CD4-positive, alpha-beta memory T cell (primary cell): ENCODE results near the gene CPZ. TPM values are rescaled to one million over a fixed set of nuclear protein-coding genes. Genes with fewer than 3 reads are reported as not detected.
A peak's percentile ranks its signal among the peaks of the same experiment; 100 is the strongest.

Source experiments
- CTCF ChIA-PET: fragments of 350-600 bp; sonication (Branson Sonifier 250); formaldehyde crosslinking; loops from one replicate; lab custom pipeline; 2021; ENCODE audit warnings: inconsistent platforms; ENCODE audit not compliant: partially characterized antibody; lab: Charles Lee
- POLR2A ChIA-PET: fragments of 350-600 bp; sonication (Branson Sonifier 250); formaldehyde crosslinking; loops from one replicate; lab custom pipeline; 2021; ENCODE audit not compliant: partially characterized antibody; lab: Charles Lee
- DNase-seq, 5 donors: peaks; one replicate each; pipeline versions ENCODE4 v3.0.0 to v3.0.0-alpha.2; 2020 to 2022; ENCODE audit warnings: mixed read lengths in 1 of 5
- H3K27ac ChIP-seq: one replicate; pipeline ENCODE4 v1.7.0; 2013; ENCODE audit warnings: low read depth, low read length
- H3K27me3 ChIP-seq: 2 replicates; pipeline ENCODE4 v1.7.0; 2013; ENCODE audit warnings: mild to moderate bottlenecking, low read length, moderate library complexity; ENCODE audit not compliant: insufficient read depth
- H3K36me3 ChIP-seq: 2 replicates; pipeline ENCODE4 v1.7.0; 2013; ENCODE audit warnings: mild to moderate bottlenecking, low read length, moderate library complexity; ENCODE audit not compliant: insufficient read depth
- H3K4me1 ChIP-seq: 2 replicates; pipeline ENCODE4 v1.7.0; 2013; ENCODE audit warnings: mild to moderate bottlenecking, low read length, moderate library complexity; ENCODE audit not compliant: insufficient read depth
- H3K4me3 ChIP-seq, 2 donors: one replicate each; pipeline ENCODE4 v1.7.0; 2013; ENCODE audit warnings: low read length in 2 of 2, mild to moderate bottlenecking in 1 of 2
- H3K9me3 ChIP-seq, 2 donors: one replicate each; pipeline ENCODE4 v1.7.0; 2013; ENCODE audit warnings: low read length in 2 of 2, control low read depth in 1 of 2; ENCODE audit not compliant: control insufficient read depth in 1 of 2
- H3K27ac Mint-ChIP-seq, 7 donors: one replicate each; pipeline ENCODE4 v1.8.0; 2020 to 2021; ENCODE audit warnings: mixed read lengths in 7 of 7, mild to moderate bottlenecking in 6 of 7, inconsistent platforms in 3 of 7, moderate library complexity in 3 of 7
- H3K27me3 Mint-ChIP-seq, 2 donors: one replicate each; pipeline ENCODE4 v1.8.0; 2020 to 2021; ENCODE audit warnings: mixed read lengths in 2 of 2
- H3K36me3 Mint-ChIP-seq, 2 donors: one replicate each; pipeline ENCODE4 v1.8.0; 2020 to 2021; ENCODE audit warnings: mixed read lengths in 2 of 2, inconsistent platforms in 1 of 2, mild to moderate bottlenecking in 1 of 2
- H3K4me1 Mint-ChIP-seq, 4 donors: one replicate each; pipeline ENCODE4 v1.8.0; 2020 to 2021; ENCODE audit warnings: mixed read lengths in 4 of 4, mild to moderate bottlenecking in 1 of 4
- H3K4me3 Mint-ChIP-seq, 8 donors: one replicate each; pipeline ENCODE4 v1.8.0; 2020 to 2021; ENCODE audit warnings: mixed read lengths in 8 of 8, mild to moderate bottlenecking in 7 of 8, moderate library complexity in 6 of 8, inconsistent platforms in 3 of 8
- H3K9me3 Mint-ChIP-seq, 8 donors: one replicate each; pipeline ENCODE4 v1.8.0; 2020 to 2021; ENCODE audit warnings: mixed read lengths in 8 of 8, mild to moderate bottlenecking in 5 of 8, inconsistent platforms in 3 of 8, moderate library complexity in 1 of 8
- intact Hi-C: fragments of 100-400 bp; cut with micrococcal nuclease; formaldehyde crosslinking; loops from one replicate; pipeline ENCODE4 v1.15.1; 2023
- polyA plus RNA-seq, 2 donors: library from polyadenylated mRNA; unstranded; fragments of 300-500 nt; fragmentation: Illumina TruSeq; gene quantifications; one replicate each; pipeline ENCODE4 v1.2.3, GENCODE V29; 2021
- total RNA-seq, 2 experiments: library from RNA; stranded (reverse); gene quantifications; one replicate each; pipeline ENCODE4 v1.2.3, GENCODE V29; 2021

CPZ gene
- total and polyA plus RNA-seq, 4 experiments from 2014 or later = not detected

- DNase-seq = no peak
- Mint-ChIP-seq H3K27ac (peak overlapping the region in 1 of 7 donors; percentile 2), H3K4me3 (no peak overlapping the region), H3K9me3 (no peaks in the 10 kb centered on the region), H3K36me3 (no peaks in the 10 kb centered on the region), H3K4me1 (no peaks in the 10 kb centered on the region), H3K27me3 (peaks cover 0 to 6% of the 10 kb centered on the region in 2 donors)
- intact Hi-C loops = no loop called here
- ChIA-PET POLR2A (no interaction called here), CTCF (no interaction called here)
- Histone ChIP-seq H3K27ac (no peak overlapping the region), H3K36me3 (no peaks in the 10 kb centered on the region), H3K9me3 (no peaks in the 10 kb centered on the region), H3K4me3 (no peak overlapping the region), H3K27me3 (no peaks in the 10 kb centered on the region), H3K4me1 (no peaks in the 10 kb centered on the region)
These were observed 34.2 kb upstream of the CPZ start for GRCh38 chr4:8558080-8558960.

GRCh38 chr4:8559011-8559410, 33.6 kb upstream of the CPZ start:
- H3K9me3 Mint-ChIP-seq = no peaks in the 10 kb centered on the region
- H3K27me3 Mint-ChIP-seq = peaks cover 0 to 6% of the 10 kb centered on the region in 2 donors
- POLR2A ChIA-PET = no interaction called here
- H3K27ac Mint-ChIP-seq = peak overlapping the region in 1 of 7 donors; percentile 2
- H3K36me3 ChIP-seq = no peaks in the 10 kb centered on the region
- intact Hi-C loops = no loop called here
- no peaks in the 10 kb centered on the region for H3K4me1 ChIP-seq
- H3K4me1 Mint-ChIP-seq = no peaks in the 10 kb centered on the region
- no peak overlapping the region for H3K27ac ChIP-seq
- no peak overlapping the region for H3K4me3 Mint-ChIP-seq
- no peaks in the 10 kb centered on the region for H3K27me3 ChIP-seq
- CTCF ChIA-PET = no interaction called here
- H3K36me3 Mint-ChIP-seq = no peaks in the 10 kb centered on the region
- no peak overlapping the region for H3K4me3 ChIP-seq
- DNase-seq = no peak
- no peaks in the 10 kb centered on the region for H3K9me3 ChIP-seq

GRCh38 chr4:8559524-8560264, 32.9 kb upstream of the CPZ start:
- DNase-seq = no peak
- H3K27ac Mint-ChIP-seq = no peak overlapping the region
- H3K4me1 Mint-ChIP-seq = no peaks in the 10 kb centered on the region
- H3K36me3 Mint-ChIP-seq = no peaks in the 10 kb centered on the region
- ChIA-PET CTCF (no interaction called here), POLR2A (no interaction called here)
- H3K4me1 ChIP-seq = no peaks in the 10 kb centered on the region
- H3K9me3 Mint-ChIP-seq = no peaks in the 10 kb centered on the region
- no peaks in the 10 kb centered on the region for H3K27me3 ChIP-seq
- intact Hi-C loops = no loop called here
- H3K27me3 Mint-ChIP-seq = peaks cover 0 to 6% of the 10 kb centered on the region in 2 donors
- H3K27ac ChIP-seq = no peak overlapping the region
- H3K4me3 Mint-ChIP-seq = no peak overlapping the region
- no peak overlapping the region for H3K4me3 ChIP-seq
- H3K9me3 ChIP-seq = no peaks in the 10 kb centered on the region
- no peaks in the 10 kb centered on the region for H3K36me3 ChIP-seq

GRCh38 chr4:8560265-8561047, 32.1 kb upstream of the CPZ start:
- Mint-ChIP-seq H3K27ac (no peak overlapping the region), H3K9me3 (no peaks in the 10 kb centered on the region), H3K4me3 (no peak overlapping the region), H3K4me1 (no peaks in the 10 kb centered on the region), H3K27me3 (peaks cover 1 to 6% of the 10 kb centered on the region in 2 donors), H3K36me3 (no peaks in the 10 kb centered on the region)
- POLR2A ChIA-PET = no interaction called here
- Histone ChIP-seq H3K27me3 (no peaks in the 10 kb centered on the region), H3K4me1 (no peaks in the 10 kb centered on the region), H3K27ac (no peak overlapping the region), H3K36me3 (no peaks in the 10 kb centered on the region), H3K9me3 (no peaks in the 10 kb centered on the region), H3K4me3 (no peak overlapping the region)
- intact Hi-C loops = no loop called here
- no peak for DNase-seq
- CTCF ChIA-PET = interaction anchor here (0.8 kb wide), 1 partner anchor 13 kb away, joined by 3 read pairs; no protein-coding TSS in a partner anchor

GRCh38 chr4:8564595-8564994, 28.0 kb upstream of the CPZ start:
- no peak for DNase-seq
- H3K9me3 ChIP-seq = no peaks in the 10 kb centered on the region
- Mint-ChIP-seq H3K9me3 (no peaks in the 10 kb centered on the region), H3K4me3 (no peak overlapping the region), H3K4me1 (no peaks in the 10 kb centered on the region), H3K27me3 (peaks cover 1 to 4% of the 10 kb centered on the region in 2 donors), H3K36me3 (no peaks in the 10 kb centered on the region), H3K27ac (no peak overlapping the region)
- no peaks in the 10 kb centered on the region for H3K4me1 ChIP-seq
- H3K4me3 ChIP-seq = no peak overlapping the region
- intact Hi-C loops = no loop called here
- POLR2A ChIA-PET = no interaction called here
- no peaks in the 10 kb centered on the region for H3K36me3 ChIP-seq
- no peak overlapping the region for H3K27ac ChIP-seq
- CTCF ChIA-PET = no interaction called here
- H3K27me3 ChIP-seq = no peaks in the 10 kb centered on the region

- H3K9me3 ChIP-seq = no peaks in the 10 kb centered on the region
- H3K27ac ChIP-seq = no peak overlapping the region
- peaks cover 0 to 1% of the 10 kb centered on the region in 2 donors for H3K27me3 Mint-ChIP-seq
- H3K4me3 Mint-ChIP-seq = no peak overlapping the region
- H3K27me3 ChIP-seq = no peaks in the 10 kb centered on the region
- H3K9me3 Mint-ChIP-seq = no peaks in the 10 kb centered on the region
- intact Hi-C loops = no loop called here
- no peaks in the 10 kb centered on the region for H3K4me1 ChIP-seq
- no peak overlapping the region for H3K4me3 ChIP-seq
- DNase-seq = no peak
- ChIA-PET CTCF (no interaction called here), POLR2A (no interaction called here)
- H3K4me1 Mint-ChIP-seq = no peaks in the 10 kb centered on the region
- no peaks in the 10 kb centered on the region for H3K36me3 Mint-ChIP-seq
- H3K36me3 ChIP-seq = no peaks in the 10 kb centered on the region
- no peak overlapping the region for H3K27ac Mint-ChIP-seq
These were observed 24.4 kb upstream of the CPZ start for GRCh38 chr4:8568068-8568668.

GRCh38 chr4:8570201-8570600, 22.4 kb upstream of the CPZ start:
- H3K4me3 ChIP-seq = no peak overlapping the region
- H3K36me3 ChIP-seq = no peaks in the 10 kb centered on the region
- no peak overlapping the region for H3K4me3 Mint-ChIP-seq
- DNase-seq = no peak
- no peaks in the 10 kb centered on the region for H3K27me3 ChIP-seq
- CTCF ChIA-PET = no interaction called here
- H3K27ac Mint-ChIP-seq = no peak overlapping the region
- no peak overlapping the region for H3K27ac ChIP-seq
- H3K9me3 Mint-ChIP-seq = no peaks in the 10 kb centered on the region
- H3K27me3 Mint-ChIP-seq = no peaks in the 10 kb centered on the region
- no peaks in the 10 kb centered on the region for H3K4me1 ChIP-seq
- no peaks in the 10 kb centered on the region for H3K4me1 Mint-ChIP-seq
- H3K36me3 Mint-ChIP-seq = no peaks in the 10 kb centered on the region
- intact Hi-C loops = no loop called here
- no peaks in the 10 kb centered on the region for H3K9me3 ChIP-seq
- POLR2A ChIA-PET = no interaction called here
